Vagina (tissue), 2 donors: ENCODE results near the gene MYZAP. TPM values are rescaled to one million over a fixed set of nuclear protein-coding genes. Genes with fewer than 3 reads are reported as not detected.

Source experiments
- DNase-seq, 2 donors: peaks; one replicate each; pipeline ENCODE4 v3.0.0-alpha.2; 2017; ENCODE audit errors: extremely low spot score in 2 of 2
- H3K27ac ChIP-seq: fragments of 200-600 bp; sonication (generic); one replicate; pipeline ENCODE4 v1.5.1; 2019
- H3K27me3 ChIP-seq: fragments of 200-600 bp; sonication (generic); one replicate; pipeline ENCODE4 v1.5.1; 2019
- H3K36me3 ChIP-seq, 2 donors: fragments of 200-600 bp; sonication (generic); one replicate each; pipeline ENCODE4 v1.5.1; 2017 to 2019
- H3K4me1 ChIP-seq: fragments of 200-600 bp; sonication (generic); one replicate; pipeline ENCODE4 v1.5.1; 2019
- H3K4me3 ChIP-seq, 2 donors: fragments of 200-600 bp; sonication (generic); 1 replicate in 1 of 2; 2 replicates in 1 of 2; pipeline ENCODE4 v1.5.1; 2016 to 2019
- H3K9me3 ChIP-seq: fragments of 200-600 bp; sonication (generic); one replicate; pipeline ENCODE4 v1.5.1; 2019
- POLR2A ChIP-seq, 2 donors: fragments of 450-650 bp; IDR thresholded peaks; one replicate each; pipeline ENCODE4 v1.6.1; 2017; ENCODE audit warnings: antibody characterized with exemption in 2 of 2, mild to moderate bottlenecking in 2 of 2, moderate library complexity in 2 of 2
- POLR2AphosphoS5 ChIP-seq, 2 donors: sonication (generic); formaldehyde crosslinking; IDR thresholded peaks; one replicate each; pipeline ENCODE4 v1.9.0; 2017; ENCODE audit warnings: antibody characterized with exemption in 2 of 2, mild to moderate bottlenecking in 2 of 2, low read depth in 1 of 2; ENCODE audit not compliant: insufficient read depth in 1 of 2
- intact Hi-C: fragments of 100-400 bp; cut with DNase I; formaldehyde crosslinking; loops from one replicate; pipeline ENCODE4 v1.15.1; 2023
- total RNA-seq: library from RNA; depleted of rRNA; stranded (reverse); fragments of >200 nt; gene quantifications from one replicate; pipeline ENCODE4 v1.2.3, GENCODE V29; 2016
- TF ChIP-seq, protein P1 (sequence below), 3 experiments: fragments of 450-650 bp in 2 of 3; fragments of 200-600 bp in 1 of 3; sonication (generic) in 1 of 3; IDR thresholded peaks; one replicate each; pipeline ENCODE4 v1.5.1; 2017 to 2019; ENCODE audit warnings: antibody characterized with exemption in 3 of 3, mild to moderate bottlenecking in 2 of 3, moderate library complexity in 2 of 3

MYZAP gene
- total RNA-seq, 1 donor from 2014 or later: 15.2 TPM

DNA sequence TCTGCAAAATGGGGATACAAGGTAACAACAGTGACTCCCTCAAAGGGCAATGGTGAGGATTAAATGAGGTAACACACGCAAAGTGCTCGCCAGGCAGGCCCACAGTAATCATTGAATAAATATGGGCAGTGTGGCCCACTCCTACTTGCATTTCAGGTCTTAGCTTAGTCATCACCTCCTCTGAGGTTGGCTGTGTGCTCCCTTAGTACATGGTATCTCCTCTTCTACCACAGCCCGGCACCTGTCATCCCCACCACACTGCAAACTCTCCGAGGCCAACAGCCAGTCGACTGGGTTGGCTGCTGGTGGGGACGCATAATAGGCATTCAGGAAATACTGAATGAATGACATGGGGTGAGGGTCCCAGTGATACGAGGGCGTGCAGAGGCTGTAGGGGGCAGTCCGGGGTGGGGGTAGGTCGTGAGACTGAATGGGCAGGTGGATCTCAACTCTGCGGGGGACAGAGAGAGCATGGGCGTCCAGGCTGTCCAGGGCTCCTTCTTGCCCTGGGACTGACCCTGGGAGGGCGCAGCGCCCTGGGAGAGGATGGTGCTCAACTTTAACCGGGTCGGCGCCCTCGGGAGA, 375 bp upstream of the MYZAP start:
- Histone ChIP-seq H3K27ac (peak overlapping the region; percentile 87), H3K27me3 (no peaks in the 10 kb centered on the region), H3K4me1 (peaks cover 44% of the 10 kb centered on the region), H3K9me3 (no peaks in the 10 kb centered on the region), H3K4me3 (peak overlapping the region; percentile 70 to 95), H3K36me3 (no peaks in the 10 kb centered on the region)
- intact Hi-C loops: no loop called here
- DNase-seq: no peak
- TF ChIP-seq, protein P1, sequence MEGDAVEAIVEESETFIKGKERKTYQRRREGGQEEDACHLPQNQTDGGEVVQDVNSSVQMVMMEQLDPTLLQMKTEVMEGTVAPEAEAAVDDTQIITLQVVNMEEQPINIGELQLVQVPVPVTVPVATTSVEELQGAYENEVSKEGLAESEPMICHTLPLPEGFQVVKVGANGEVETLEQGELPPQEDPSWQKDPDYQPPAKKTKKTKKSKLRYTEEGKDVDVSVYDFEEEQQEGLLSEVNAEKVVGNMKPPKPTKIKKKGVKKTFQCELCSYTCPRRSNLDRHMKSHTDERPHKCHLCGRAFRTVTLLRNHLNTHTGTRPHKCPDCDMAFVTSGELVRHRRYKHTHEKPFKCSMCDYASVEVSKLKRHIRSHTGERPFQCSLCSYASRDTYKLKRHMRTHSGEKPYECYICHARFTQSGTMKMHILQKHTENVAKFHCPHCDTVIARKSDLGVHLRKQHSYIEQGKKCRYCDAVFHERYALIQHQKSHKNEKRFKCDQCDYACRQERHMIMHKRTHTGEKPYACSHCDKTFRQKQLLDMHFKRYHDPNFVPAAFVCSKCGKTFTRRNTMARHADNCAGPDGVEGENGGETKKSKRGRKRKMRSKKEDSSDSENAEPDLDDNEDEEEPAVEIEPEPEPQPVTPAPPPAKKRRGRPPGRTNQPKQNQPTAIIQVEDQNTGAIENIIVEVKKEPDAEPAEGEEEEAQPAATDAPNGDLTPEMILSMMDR (IDR thresholded peaks at IDR 0.05): no peak
- TF ChIP-seq POLR2A (IDR thresholded peaks at IDR 0.05) (no peak), POLR2AphosphoS5 (IDR thresholded peaks at IDR 0.05; ENCODE audit: insufficient read depth in 1 of 2, low read depth in 1 of 2) (no peak)

DNA sequence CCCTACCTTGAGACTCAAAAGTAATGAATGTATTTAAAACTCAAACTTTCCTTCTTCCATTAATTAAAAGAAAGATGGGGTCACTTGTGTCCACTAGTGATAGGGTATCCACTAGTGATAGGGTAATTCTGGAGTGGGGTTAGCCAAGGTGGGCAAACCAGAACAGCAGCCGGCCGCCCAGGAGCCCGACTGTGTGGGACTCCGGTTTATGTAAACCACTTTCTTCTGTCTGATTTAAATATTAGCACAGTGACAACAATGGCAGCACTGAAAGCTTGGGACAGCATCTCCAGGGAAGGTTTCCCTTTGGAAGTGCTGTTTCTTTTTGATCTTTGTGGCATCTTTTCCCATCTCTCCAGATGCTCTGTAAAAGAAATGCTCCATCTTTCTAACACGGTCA, 722 bp downstream of the MYZAP start:
- Histone ChIP-seq H3K4me1 (peaks cover 50% of the 10 kb centered on the region), H3K27ac (peak overlapping the region; percentile 87), H3K4me3 (peak overlapping the region; percentile 70 to 95), H3K9me3 (no peaks in the 10 kb centered on the region), H3K27me3 (no peaks in the 10 kb centered on the region), H3K36me3 (no peaks in the 10 kb centered on the region)
- TF ChIP-seq POLR2AphosphoS5 (IDR thresholded peaks at IDR 0.05; ENCODE audit: insufficient read depth in 1 of 2, low read depth in 1 of 2) (no peak), POLR2A (IDR thresholded peaks at IDR 0.05) (no peak)
- TF ChIP-seq, protein P1 (IDR thresholded peaks at IDR 0.05): no peak
- no peak for DNase-seq
- intact Hi-C loops: no loop called here

DNA sequence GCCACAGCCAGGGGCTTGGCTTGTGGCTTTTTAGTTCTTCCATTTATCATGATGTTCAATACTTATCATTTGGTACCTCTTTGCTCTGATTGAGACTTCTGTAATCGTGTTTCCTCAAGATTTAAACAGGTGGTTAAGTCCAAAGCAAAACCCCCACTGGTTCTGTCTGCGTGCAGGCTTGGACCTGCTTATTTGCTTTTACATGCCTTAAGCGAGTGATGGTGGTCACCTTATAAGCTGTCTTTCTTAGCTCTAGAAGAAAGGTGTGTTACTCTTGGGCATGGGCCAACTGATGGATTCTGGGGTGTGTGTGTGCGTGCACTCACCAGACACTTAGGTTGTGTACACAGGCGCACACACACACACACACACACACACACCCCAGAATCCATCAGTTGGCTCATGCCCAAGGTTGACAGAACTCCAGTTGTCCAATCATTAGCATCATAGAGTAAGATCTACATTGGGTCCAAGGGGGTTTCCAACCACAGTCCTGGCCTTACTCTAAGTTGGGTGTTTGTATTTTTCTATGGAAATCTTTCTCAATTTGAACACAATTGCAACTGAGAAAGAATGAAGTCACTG, 1.2 kb downstream of the MYZAP start:
- Histone ChIP-seq H3K9me3 (no peaks in the 10 kb centered on the region), H3K27ac (peak overlapping the region; percentile 87), H3K27me3 (no peaks in the 10 kb centered on the region), H3K36me3 (no peaks in the 10 kb centered on the region), H3K4me3 (peak overlapping the region; percentile 70 to 95), H3K4me1 (peaks cover 54% of the 10 kb centered on the region)
- DNase-seq: no peak
- intact Hi-C loops: no loop called here
- no peak for TF ChIP-seq POLR2AphosphoS5 (IDR thresholded peaks at IDR 0.05; ENCODE audit: insufficient read depth in 1 of 2, low read depth in 1 of 2)
- no peak for TF ChIP-seq POLR2A (IDR thresholded peaks at IDR 0.05)
- TF ChIP-seq, protein P1 (IDR thresholded peaks at IDR 0.05): no peak

DNA sequence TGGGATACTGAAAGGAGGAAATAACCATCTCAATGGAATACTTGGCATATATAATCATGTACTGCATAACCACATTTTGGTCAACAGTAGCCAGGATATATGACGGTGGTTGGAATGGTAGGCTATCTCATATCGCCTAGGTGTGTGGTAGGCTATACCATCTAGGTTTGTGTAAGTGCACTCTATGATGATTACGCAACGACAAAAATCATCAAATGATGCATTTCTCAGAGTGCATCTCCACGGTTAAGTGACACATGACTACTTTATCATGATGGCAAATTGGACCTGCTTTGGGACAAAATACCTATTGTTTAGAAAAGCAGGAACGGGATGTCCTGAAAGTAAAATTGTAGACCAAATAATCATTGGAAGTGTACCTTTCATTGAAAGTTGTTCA, 2.8 kb downstream of the MYZAP start:
- Histone ChIP-seq H3K4me1 (peaks cover 62% of the 10 kb centered on the region), H3K9me3 (no peaks in the 10 kb centered on the region), H3K27ac (peak overlapping the region; percentile 27), H3K4me3 (no peak overlapping the region), H3K27me3 (no peaks in the 10 kb centered on the region), H3K36me3 (no peaks in the 10 kb centered on the region)
- intact Hi-C loops: no loop called here
- DNase-seq: no peak
- TF ChIP-seq, protein P1 (IDR thresholded peaks at IDR 0.05): no peak
- TF ChIP-seq POLR2A (IDR thresholded peaks at IDR 0.05) (no peak), POLR2AphosphoS5 (IDR thresholded peaks at IDR 0.05; ENCODE audit: insufficient read depth in 1 of 2, low read depth in 1 of 2) (no peak)
